A673 (cell line): ENCODE results near the gene ADAMTSL2. TPM values are rescaled to one million over a fixed set of nuclear protein-coding genes. Genes with fewer than 3 reads are reported as not detected.
A peak's percentile ranks its signal among the peaks of the same experiment; 100 is the strongest.

ENCODE experiments used
- BruUV-seq: library from RNA; stranded (reverse); fragments of 400-500 nt; replicated peaks from 2 replicates; lab custom pipeline; 2021; lab: Mats Ljungman, UMichigan
- CTCF ChIA-PET: fragments of 300-600 bp; sonication (Branson Sonifier 250); formaldehyde crosslinking; loops from one replicate; lab custom pipeline; 2022; ENCODE audit warnings: antibody characterized with exemption; lab: Charles Lee
- POLR2A ChIA-PET: fragments of 300-600 bp; sonication (Branson Sonifier 250); formaldehyde crosslinking; loops from one replicate; lab custom pipeline; 2022; ENCODE audit warnings: antibody characterized with exemption; ENCODE audit not compliant: low non-redundant PET; lab: Charles Lee
- DNase-seq: peaks from one replicate; pipeline ENCODE4 v3.0.0-alpha.2; 2015; ENCODE audit warnings: low spot score
- H3K27ac ChIP-seq: fragments of 200-600 bp; sonication (generic); 2 replicates; pipeline ENCODE4 v1.5.1; 2016; ENCODE audit warnings: mixed run types, low read depth, mild to moderate bottlenecking, mixed read lengths, antibody characterized with exemption, low read length; ENCODE audit not compliant: poor library complexity, severe bottlenecking
- H3K27me3 ChIP-seq: fragments of 200-600 bp; sonication (generic); replicated peaks from 2 replicates; pipeline ENCODE4 v1.6.1; 2017; ENCODE audit warnings: mixed run types, low read depth, mild to moderate bottlenecking, mixed read lengths, antibody characterized with exemption, low read length; ENCODE audit not compliant: insufficient read depth, poor library complexity
- H3K36me3 ChIP-seq: fragments of 200-600 bp; sonication (generic); 2 replicates; pipeline ENCODE4 v1.6.1; 2016; ENCODE audit warnings: mixed run types, mild to moderate bottlenecking, mixed read lengths, antibody characterized with exemption, low read length; ENCODE audit not compliant: insufficient read depth, poor library complexity, severe bottlenecking
- H3K4me1 ChIP-seq: fragments of 200-600 bp; sonication (generic); 2 replicates; pipeline ENCODE4 v1.6.1; 2017; ENCODE audit warnings: mixed run types, mild to moderate bottlenecking, mixed read lengths, antibody characterized with exemption, low read length; ENCODE audit not compliant: insufficient read depth, poor library complexity, severe bottlenecking
- H3K4me3 ChIP-seq: fragments of 200-600 bp; sonication (generic); 2 replicates; pipeline ENCODE4 v1.5.1; 2016; ENCODE audit warnings: low read depth, mixed run types, mild to moderate bottlenecking, mixed read lengths, low read length; ENCODE audit not compliant: poor library complexity, severe bottlenecking
- H3K9me3 ChIP-seq: fragments of 200-600 bp; sonication (generic); 2 replicates; pipeline ENCODE4 v1.6.1; 2016; ENCODE audit warnings: mixed run types, low read depth, mild to moderate bottlenecking, mixed read lengths, antibody characterized with exemption, low read length; ENCODE audit not compliant: poor library complexity, severe bottlenecking
- EZH2 ChIP-seq: fragments of 200-600 bp; sonication (generic); IDR thresholded peaks from 2 replicates; pipeline ENCODE4 v1.6.1; 2017; ENCODE audit warnings: borderline replicate concordance, low read depth, mild to moderate bottlenecking, mixed read lengths, antibody characterized with exemption, low read length; ENCODE audit not compliant: poor library complexity, severe bottlenecking
- intact Hi-C: fragments of 100-400 bp; cut with micrococcal nuclease; formaldehyde crosslinking; loops from one replicate; pipeline ENCODE4 v1.10.0; 2022; ENCODE audit not compliant: unreplicated experiment
- total RNA-seq: library from RNA; stranded (reverse); gene quantifications from 2 replicates; pipeline ENCODE4 v1.2.3, GENCODE V29; 2021
- TF ChIP-seq, protein P1 (sequence below): fragments of 300-800, 200-600 bp; sonication (generic); conservative IDR thresholded peaks from 2 replicates; pipeline ENCODE4 v1.5.1; 2017; ENCODE audit warnings: low read depth, mild to moderate bottlenecking, antibody characterized with exemption, low read length, moderate library complexity, mixed read lengths

Gene ADAMTSL2
- total RNA-seq, 1 experiment from 2014 or later, result 0.06 TPM

DNA sequence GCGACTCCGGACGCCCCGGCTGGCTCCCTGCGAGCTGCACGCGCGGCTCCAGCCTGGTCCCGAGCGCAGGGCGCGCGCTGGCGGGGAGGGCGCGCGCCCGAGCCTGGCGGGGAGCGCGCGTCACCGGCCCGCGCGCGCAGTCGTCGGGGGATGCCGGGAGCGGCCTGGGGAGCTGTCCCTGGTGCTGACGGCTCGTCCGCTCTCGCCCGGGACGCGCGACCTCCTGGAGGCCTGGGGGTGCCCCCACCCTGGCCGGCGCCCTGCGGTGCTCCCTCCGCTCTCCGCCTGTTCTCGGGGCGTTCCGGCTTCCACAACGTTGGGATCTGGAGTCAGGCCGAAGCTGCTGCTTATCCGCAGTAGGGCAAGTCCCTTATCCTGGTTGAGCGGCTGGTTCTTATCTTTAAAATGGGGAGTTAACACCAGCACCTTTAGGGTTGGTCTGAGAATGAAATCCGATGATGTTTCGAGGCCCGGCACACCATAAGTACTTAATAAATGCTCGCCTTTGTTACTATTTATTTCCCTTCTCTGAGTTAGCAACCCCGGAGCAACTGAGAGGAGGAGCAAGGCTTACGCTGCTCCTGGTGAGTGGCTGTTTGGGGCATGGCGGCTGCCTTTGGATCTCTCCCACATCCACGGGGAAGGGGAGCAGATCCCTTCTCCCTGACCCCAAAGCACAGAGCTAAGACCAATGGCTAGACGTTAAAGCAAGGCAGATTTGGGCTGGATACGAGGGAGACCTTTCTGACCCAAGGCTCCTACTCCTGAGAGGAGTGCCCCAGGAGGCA is 75.0 kb downstream of the ADAMTSL2 start, which contains the start of gene FAM163B:
FAM163B (minus strand) TSS at position 79 of the 788 bp plus-strand sequence. CDS start 29,166 bp downstream, outside the sequence.
- CTCF ChIA-PET, result no interaction called here
- Histone ChIP-seq H3K4me1 (peaks cover 4% of the 10 kb centered on the region), H3K27me3 (peaks cover 64% of the 10 kb centered on the region), H3K9me3 (no peaks in the 10 kb centered on the region), H3K27ac (no peak within 1 kb of the TSS), H3K4me3 (no peak within 1 kb of the TSS), H3K36me3 (no peaks in the 10 kb centered on the region)
- peak; percentile 69 for DNase-seq
- POLR2A ChIA-PET, result no interaction called here
- BruUV-seq, result no TSS peak
- intact Hi-C loops, result loop anchor here (10.0 kb wide), 1 partner anchor 115 kb away; no protein-coding TSS in a partner anchor
- TF ChIP-seq, protein P1, sequence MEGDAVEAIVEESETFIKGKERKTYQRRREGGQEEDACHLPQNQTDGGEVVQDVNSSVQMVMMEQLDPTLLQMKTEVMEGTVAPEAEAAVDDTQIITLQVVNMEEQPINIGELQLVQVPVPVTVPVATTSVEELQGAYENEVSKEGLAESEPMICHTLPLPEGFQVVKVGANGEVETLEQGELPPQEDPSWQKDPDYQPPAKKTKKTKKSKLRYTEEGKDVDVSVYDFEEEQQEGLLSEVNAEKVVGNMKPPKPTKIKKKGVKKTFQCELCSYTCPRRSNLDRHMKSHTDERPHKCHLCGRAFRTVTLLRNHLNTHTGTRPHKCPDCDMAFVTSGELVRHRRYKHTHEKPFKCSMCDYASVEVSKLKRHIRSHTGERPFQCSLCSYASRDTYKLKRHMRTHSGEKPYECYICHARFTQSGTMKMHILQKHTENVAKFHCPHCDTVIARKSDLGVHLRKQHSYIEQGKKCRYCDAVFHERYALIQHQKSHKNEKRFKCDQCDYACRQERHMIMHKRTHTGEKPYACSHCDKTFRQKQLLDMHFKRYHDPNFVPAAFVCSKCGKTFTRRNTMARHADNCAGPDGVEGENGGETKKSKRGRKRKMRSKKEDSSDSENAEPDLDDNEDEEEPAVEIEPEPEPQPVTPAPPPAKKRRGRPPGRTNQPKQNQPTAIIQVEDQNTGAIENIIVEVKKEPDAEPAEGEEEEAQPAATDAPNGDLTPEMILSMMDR, result no peak
- no peak for TF ChIP-seq EZH2

DNA sequence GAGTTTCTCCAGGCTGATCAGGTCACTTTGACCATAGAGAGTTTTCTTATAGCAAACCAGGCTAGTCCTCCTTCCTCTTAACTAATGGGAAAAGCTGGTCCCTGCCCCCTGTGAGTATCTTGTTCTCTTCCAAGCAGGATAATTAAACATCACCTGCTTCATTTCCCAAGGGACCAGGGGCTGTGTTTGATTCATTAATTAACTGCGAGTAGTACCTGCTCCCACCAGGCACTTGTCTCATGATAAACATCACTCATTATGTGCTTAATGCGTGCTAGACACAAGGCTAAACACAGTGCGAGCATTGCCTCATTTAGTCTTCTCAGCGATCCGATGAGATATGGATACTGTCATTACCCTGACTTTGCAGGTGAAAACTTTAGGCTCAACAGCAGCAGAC is 76.3 kb downstream of the ADAMTSL2 start:
- no TSS peak for BruUV-seq

DNA sequence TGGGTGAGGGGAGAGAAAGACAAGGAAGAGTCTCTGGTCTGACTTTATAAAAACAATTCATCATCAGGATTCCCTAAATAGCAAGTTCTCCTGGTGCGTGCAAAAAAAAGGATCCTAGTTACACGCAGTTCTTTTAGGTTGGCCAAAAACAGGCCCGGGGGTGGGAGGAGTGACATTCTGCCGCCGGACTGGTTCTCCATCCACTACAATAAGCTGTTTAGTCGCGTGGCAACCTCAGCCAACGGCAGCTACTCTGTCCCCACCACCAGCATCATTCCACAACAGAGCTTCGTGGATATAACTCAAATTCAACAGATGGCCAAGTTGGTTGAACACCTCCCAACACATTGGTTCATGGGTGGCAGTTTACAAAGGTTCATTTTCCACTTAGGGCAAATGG is 77.5 kb downstream of the ADAMTSL2 start:
- H3K9me3 ChIP-seq, result no peaks in the 10 kb centered on the region
- H3K27me3 ChIP-seq, result peaks cover 80% of the 10 kb centered on the region
- CTCF ChIA-PET, result no interaction called here
- H3K4me1 ChIP-seq, result no peaks in the 10 kb centered on the region
- no peaks in the 10 kb centered on the region for H3K36me3 ChIP-seq
- TF ChIP-seq, protein P1, result no peak
- no peak for TF ChIP-seq EZH2
- DNase-seq, result no peak
- H3K27ac ChIP-seq, result no peak overlapping the region
- H3K4me3 ChIP-seq, result no peak overlapping the region
- BruUV-seq, result no TSS peak
- intact Hi-C loops, result no loop called here
- POLR2A ChIA-PET, result no interaction called here

More for the DNA sequence above, 76.3 kb downstream of the ADAMTSL2 start:
- Histone ChIP-seq H3K27ac (no peak overlapping the region), H3K9me3 (no peaks in the 10 kb centered on the region), H3K27me3 (peaks cover 77% of the 10 kb centered on the region), H3K4me1 (no peaks in the 10 kb centered on the region), H3K4me3 (no peak overlapping the region), H3K36me3 (no peaks in the 10 kb centered on the region)
- TF ChIP-seq EZH2, result no peak
- TF ChIP-seq, protein P1, result no peak
- intact Hi-C loops, result no loop called here
- DNase-seq, result no peak
- POLR2A ChIA-PET, result no interaction called here
- CTCF ChIA-PET, result no interaction called here
